Measurements from ENCODE around the gene ODAD4. TPM values are rescaled to one million over a fixed set of nuclear protein-coding genes. Genes with fewer than 3 reads are reported as not detected.

ODAD4 gene
- polyA plus RNA-seq, 3 donors = 0.04 to 0.28 (median 0.23) TPM

- Histone ChIP-seq H2AFZ (ENCODE audit: insufficient read depth, low read depth, low read length, poor library complexity, severe bottlenecking) (no peak overlapping the region), H3K9ac (ENCODE audit: insufficient read depth, low read length, poor library complexity, severe bottlenecking) (no peak overlapping the region), H3K4me3 (replicated peaks in 1 of 3; ENCODE audit: low read depth in 2 of 3, low read length in 3 of 3) (no peak overlapping the region), H4K20me1 (ENCODE audit: insufficient read depth, low read length) (peaks cover 74% of the 10 kb centered on the region), H3K4me1 (ENCODE audit: control insufficient read depth in 1 of 2, insufficient read depth in 2 of 2, low read length in 2 of 2) (no peaks in the 10 kb centered on the region), H3K4me2 (replicated peaks; ENCODE audit: extremely low read depth, low read length, poor library complexity, severe bottlenecking) (no peak overlapping the region), H3K9me3 (replicated peaks in 1 of 2; ENCODE audit: control insufficient read depth in 1 of 2, insufficient read depth in 1 of 2, low read length in 2 of 2) (no peaks in the 10 kb centered on the region), H3K27me3 (ENCODE audit: control insufficient read depth in 2 of 2, insufficient read depth in 2 of 2, low read length in 2 of 2) (no peaks in the 10 kb centered on the region), H3K36me3 (replicated peaks in 1 of 2; ENCODE audit: control insufficient read depth in 1 of 2, insufficient read depth in 2 of 2, low read length in 2 of 2) (peaks cover 95 to 100% of the 10 kb centered on the region in 2 donors), H3K79me2 (ENCODE audit: insufficient read depth, low read length) (peaks cover 13% of the 10 kb centered on the region), H3K27ac (ENCODE audit: low read depth in 1 of 2, low read length in 2 of 2) (peak overlapping the region in 1 of 2 donors; percentile 1)
- intact Hi-C loops (cut with micrococcal nuclease) = no loop called here
- no peak for DNase-seq
- Mint-ChIP-seq H3K36me3 (peaks cover 95 to 100% of the 10 kb centered on the region in 2 donors), H3K4me1 (no peaks in the 10 kb centered on the region), H3K27me3 (ENCODE audit: low read depth in 3 of 3) (peaks cover 0 to 2% (median 0%) of the 10 kb centered on the region in 3 donors), H3K4me3 (no peak overlapping the region), H3K9me3 (no peaks in the 10 kb centered on the region), H3K27ac (peak overlapping the region in 2 of 7 donors; percentile 16 to 33)
- TF ChIP-seq CTCF (IDR thresholded peaks at IDR 0.05) = no peak
- WGBS (ENCODE audit: insufficient coverage) = no CpG with 5 or more reads among the region's 2 CpGs
These were observed 58.0 kb downstream of the ODAD4 start for GRCh38 chr17:41988418-41988817.

DNA sequence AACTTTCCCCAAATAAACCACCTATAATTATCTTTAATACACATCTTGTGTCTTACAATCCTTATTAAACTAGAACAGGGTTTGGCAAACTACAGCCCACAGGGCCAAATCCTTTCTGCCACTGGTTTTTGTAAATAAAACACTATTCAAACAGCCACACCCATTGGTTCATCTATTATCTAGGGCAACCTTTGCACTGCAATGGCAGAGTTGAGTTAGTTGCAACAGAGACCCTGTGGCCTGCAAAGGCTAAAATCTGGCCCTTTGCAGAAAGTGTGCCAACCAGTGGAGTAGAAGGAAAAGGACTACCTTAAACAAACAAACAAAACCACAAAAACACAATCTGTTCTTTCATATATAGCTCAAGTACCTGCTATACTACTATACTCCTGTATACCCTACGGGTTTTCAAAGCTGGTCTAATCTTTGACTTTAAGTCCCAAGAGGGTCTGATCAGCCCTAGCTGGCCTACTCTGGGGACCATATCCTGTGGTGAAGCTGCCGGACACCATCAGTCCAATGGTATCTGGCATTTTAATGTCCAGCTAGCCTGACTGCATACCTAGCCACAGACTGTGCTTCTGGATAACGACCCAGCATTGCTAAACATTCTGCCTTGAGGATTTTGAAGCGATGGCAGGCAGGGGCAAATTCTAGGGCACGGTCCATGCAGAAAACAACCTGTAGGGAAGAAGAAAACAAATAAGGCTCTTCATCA is 59.4 kb downstream of the ODAD4 start:
- no peak for TF ChIP-seq CTCF (IDR thresholded peaks at IDR 0.05)
- peaks cover 91 to 100% of the 10 kb centered on the region in 2 donors for H3K36me3 ChIP-seq (replicated peaks in 1 of 2; ENCODE audit: control insufficient read depth in 1 of 2, insufficient read depth in 2 of 2, low read length in 2 of 2)
- H2AFZ ChIP-seq (ENCODE audit: insufficient read depth, low read depth, low read length, poor library complexity, severe bottlenecking) = no peak overlapping the region
- Mint-ChIP-seq H3K36me3 (peaks cover 95 to 100% of the 10 kb centered on the region in 2 donors), H3K9me3 (no peaks in the 10 kb centered on the region), H3K4me3 (no peak overlapping the region), H3K27me3 (ENCODE audit: low read depth in 3 of 3) (peaks cover 0 to 2% (median 0%) of the 10 kb centered on the region in 3 donors), H3K27ac (no peak overlapping the region), H3K4me1 (no peaks in the 10 kb centered on the region)
- 85% methylated on average over 3 of the region's 5 CpGs for WGBS (ENCODE audit: insufficient coverage)
- no peak for DNase-seq
- H3K4me2 ChIP-seq (replicated peaks; ENCODE audit: extremely low read depth, low read length, poor library complexity, severe bottlenecking) = no peak overlapping the region
- H3K27me3 ChIP-seq (ENCODE audit: control insufficient read depth in 2 of 2, insufficient read depth in 2 of 2, low read length in 2 of 2) = no peaks in the 10 kb centered on the region
- no peak overlapping the region for H3K27ac ChIP-seq (ENCODE audit: low read depth in 1 of 2, low read length in 2 of 2)
- no peaks in the 10 kb centered on the region for H3K9me3 ChIP-seq (replicated peaks in 1 of 2; ENCODE audit: control insufficient read depth in 1 of 2, insufficient read depth in 1 of 2, low read length in 2 of 2)
- peaks cover 81% of the 10 kb centered on the region for H4K20me1 ChIP-seq (ENCODE audit: insufficient read depth, low read length)
- H3K4me3 ChIP-seq (replicated peaks in 1 of 3; ENCODE audit: low read depth in 2 of 3, low read length in 3 of 3) = no peak overlapping the region
- no peak overlapping the region for H3K9ac ChIP-seq (ENCODE audit: insufficient read depth, low read length, poor library complexity, severe bottlenecking)
- intact Hi-C loops (cut with micrococcal nuclease) = no loop called here
- H3K4me1 ChIP-seq (ENCODE audit: control insufficient read depth in 1 of 2, insufficient read depth in 2 of 2, low read length in 2 of 2) = no peaks in the 10 kb centered on the region
- H3K79me2 ChIP-seq (ENCODE audit: insufficient read depth, low read length) = peaks cover 18% of the 10 kb centered on the region

Data from CD14-positive monocyte (primary cell).